ENCODE results near the gene AFF3. TPM values are rescaled to one million over a fixed set of nuclear protein-coding genes. Genes with fewer than 3 reads are reported as not detected.
A peak's percentile ranks its signal among the peaks of the same experiment; 100 is the strongest.

The AFF3 gene
- total RNA-seq, 1 donor from 2014 or later: not detected

GRCh38 chr2:99711144-99711543 lies 431.2 kb downstream of the AFF3 start:
- DNase-seq (ENCODE audit: low read depth): peak; percentile 28

GRCh38 chr2:99710721-99711120 lies 431.7 kb downstream of the AFF3 start:
- DNase-seq (ENCODE audit: low read depth): peak; percentile 74

GRCh38 chr2:99709229-99709628 lies 433.2 kb downstream of the AFF3 start:
- DNase-seq (ENCODE audit: low read depth): no peak

- DNase-seq (ENCODE audit: low read depth): no peak
Observed at GRCh38 chr2:99708231-99708630, 434.2 kb downstream of the AFF3 start.

GRCh38 chr2:99707592-99707991 lies 434.8 kb downstream of the AFF3 start:
- no peak for DNase-seq (ENCODE audit: low read depth)

GRCh38 chr2:99706735-99707134 lies 435.7 kb downstream of the AFF3 start:
- DNase-seq (ENCODE audit: low read depth): no peak

- DNase-seq (ENCODE audit: low read depth): no peak
Observed at GRCh38 chr2:99701503-99701902, 440.9 kb downstream of the AFF3 start.

- no peak for DNase-seq (ENCODE audit: low read depth)
Observed at GRCh38 chr2:99700482-99701398, 441.6 kb downstream of the AFF3 start.

- DNase-seq (ENCODE audit: low read depth): no peak
Observed at GRCh38 chr2:99698896-99699295, 443.5 kb downstream of the AFF3 start.

- no peak for DNase-seq (ENCODE audit: low read depth)
Observed at GRCh38 chr2:99697811-99698568, 444.4 kb downstream of the AFF3 start.

GRCh38 chr2:99695944-99696253 lies 446.5 kb downstream of the AFF3 start:
- no peak for DNase-seq (ENCODE audit: low read depth)

- DNase-seq (ENCODE audit: low read depth): no peak
Observed at GRCh38 chr2:99695130-99695943, 447.1 kb downstream of the AFF3 start.

GRCh38 chr2:99694331-99694730 lies 448.1 kb downstream of the AFF3 start:
- no peak for DNase-seq (ENCODE audit: low read depth)

GRCh38 chr2:99692785-99693184 lies 449.6 kb downstream of the AFF3 start:
- DNase-seq (ENCODE audit: low read depth): no peak

- no peak for DNase-seq (ENCODE audit: low read depth)
Observed at GRCh38 chr2:99691926-99692325, 450.5 kb downstream of the AFF3 start.

- DNase-seq (ENCODE audit: low read depth): peak; percentile 18
Observed at GRCh38 chr2:99689145-99689742, 453.1 kb downstream of the AFF3 start.

- no peak for DNase-seq (ENCODE audit: low read depth)
Observed at GRCh38 chr2:99688699-99689098, 453.7 kb downstream of the AFF3 start.

- no peak for DNase-seq (ENCODE audit: low read depth)
Observed at GRCh38 chr2:99682275-99683060, 459.9 kb downstream of the AFF3 start.

- no peak for DNase-seq (ENCODE audit: low read depth)
Observed at GRCh38 chr2:99680946-99681345, 461.4 kb downstream of the AFF3 start.

- no peak for DNase-seq (ENCODE audit: low read depth)
Observed at GRCh38 chr2:99679518-99679917, 462.9 kb downstream of the AFF3 start.
